ENCODE measurements around the gene AGK.

GRCh38 chr7:141617280-141617679, 66.1 kb downstream of the AGK start:
- TF ChIP-seq CTCF (IDR thresholded peaks at IDR 0.05) (no peak), EP300 (IDR thresholded peaks at IDR 0.05) (no peak), POLR2AphosphoS5 (IDR thresholded peaks at IDR 0.05) (no peak), POLR2A (IDR thresholded peaks at IDR 0.05) (no peak)
